Ovary (tissue), 9 donors: ENCODE measurements around the gene RAB3B. TPM values are rescaled to one million over a fixed set of nuclear protein-coding genes. Genes with fewer than 3 reads are reported as not detected.
"Not testable (repeated sequence)": the region's sequence is repeated elsewhere in the genome, so short reads cannot be mapped to it uniquely, and the experiment has no call there.

Experiments
- DNase-seq, 5 donors: peaks; one replicate each; pipeline ENCODE4 v3.0.0-alpha.2; 2019 to 2020
- H3K27ac ChIP-seq, 2 donors: fragments of 200-600 bp; one replicate each; pipeline versions ENCODE4 v1.5.1 to v1.8.0; 2019 to 2022
- H3K27me3 ChIP-seq: fragments of 200-600 bp; one replicate; pipeline ENCODE4 v1.8.0; 2022
- H3K36me3 ChIP-seq: fragments of 200-600 bp; sonication (generic); one replicate; pipeline ENCODE4 v1.5.1; 2019
- H3K4me1 ChIP-seq: one replicate; pipeline ENCODE4 v1.8.1; 2013; ENCODE audit warnings: mild to moderate bottlenecking, moderate library complexity; ENCODE audit not compliant: insufficient read depth
- H3K4me3 ChIP-seq: fragments of 200-600 bp; sonication (generic); one replicate; pipeline ENCODE4 v1.5.1; 2017
- H3K9me3 ChIP-seq, 2 donors: fragments of 200-600 bp in 1 of 2; sonication (generic) in 1 of 2; one replicate each; pipeline versions ENCODE4 v1.5.1 to v1.8.1; 2013 to 2019; ENCODE audit warnings: mild to moderate bottlenecking in 1 of 2, moderate library complexity in 1 of 2
- EP300 ChIP-seq: sonication (generic); formaldehyde crosslinking; IDR thresholded peaks from one replicate; pipeline ENCODE4 v1.6.1; 2017; ENCODE audit warnings: antibody characterized with exemption
- POLR2A ChIP-seq: fragments of 450-650 bp; IDR thresholded peaks from one replicate; pipeline ENCODE4 v1.6.1; 2017; ENCODE audit warnings: antibody characterized with exemption, mild to moderate bottlenecking, moderate library complexity
- WGBS, 3 donors: extraction: QIAGEN DNeasy Blood & Tissue Kit in 1 of 3; methylation state at CpG; one replicate each; pipeline versions ENCODE4 v1.1.5 to v1.1.7; 2013 to 2017; 5-methylcytosine and 5-hydroxymethylcytosine counted together
- intact Hi-C, 4 donors: fragments of 100-400 bp; cut with DNase I; formaldehyde crosslinking; loops; one replicate each; pipeline versions ENCODE4 v1.11.0 to v1.15.1; 2022 to 2023
- polyA plus RNA-seq, 2 donors: library from polyadenylated mRNA; stranded (reverse); fragments of 200-250 nt in 1 of 2; fragments of 350-450 nt in 1 of 2; fragmentation: Illumina TruSeq in 1 of 2; extraction: RNeasy Lipid Tissue Mini Kit (QIAGEN cat#74804) in 1 of 2; gene quantifications; one replicate each; pipeline ENCODE4 v1.2.3, GENCODE V29; 2013 to 2014
- total RNA-seq, 7 donors: library from RNA; depleted of rRNA in 2 of 7; stranded (reverse); fragments of >200 nt in 2 of 7; fragmentation: NEBNext Ultra II Directional in 3 of 7; extraction: Animal tissue kit (Norgen Biotek cat#: 25700) in 3 of 7; gene quantifications; one replicate each; pipeline versions ENCODE4 v1.1.0 to v1.2.4, GENCODE V29; 2016 to 2023
- TF ChIP-seq, protein P1 (sequence below), 3 donors: fragments of 450-650 bp in 2 of 3; fragments of 200-600 bp in 1 of 3; IDR thresholded peaks; one replicate each; pipeline versions ENCODE4 v1.5.1 to v1.8.0; 2016 to 2022; ENCODE audit warnings: antibody characterized with exemption in 3 of 3, mild to moderate bottlenecking in 1 of 3
- donor health status: DM: no; HTN: no; CAD: no; lungs with moderate emphysema.
- donor health status: DM: no; HTN: no; CAD: no.
- donor health status: Bipolar disorder and iron deficiency.
- donor health status: DM: yes; HTN: yes; CAD: no.
- donor health status: DM: no; HTN: no; CAD: no.
- donor health status: DM: yes; HTN: yes; CAD: no.

The RAB3B gene
- total and polyA plus RNA-seq, 9 donors: 1.1 to 8.2 (median 2.9) TPM

- no peaks in the 10 kb centered on the region for H3K9me3 ChIP-seq
- no peak overlapping the region for H3K4me3 ChIP-seq
- 64 to 71% (median 64%) methylated on average over 6 of the region's 6 CpGs for WGBS, 3 donors
- H3K36me3 ChIP-seq: no peaks in the 10 kb centered on the region
- no peaks in the 10 kb centered on the region for H3K27me3 ChIP-seq
- peaks cover 15% of the 10 kb centered on the region for H3K4me1 ChIP-seq
- no peak for DNase-seq
- TF ChIP-seq, protein P1, sequence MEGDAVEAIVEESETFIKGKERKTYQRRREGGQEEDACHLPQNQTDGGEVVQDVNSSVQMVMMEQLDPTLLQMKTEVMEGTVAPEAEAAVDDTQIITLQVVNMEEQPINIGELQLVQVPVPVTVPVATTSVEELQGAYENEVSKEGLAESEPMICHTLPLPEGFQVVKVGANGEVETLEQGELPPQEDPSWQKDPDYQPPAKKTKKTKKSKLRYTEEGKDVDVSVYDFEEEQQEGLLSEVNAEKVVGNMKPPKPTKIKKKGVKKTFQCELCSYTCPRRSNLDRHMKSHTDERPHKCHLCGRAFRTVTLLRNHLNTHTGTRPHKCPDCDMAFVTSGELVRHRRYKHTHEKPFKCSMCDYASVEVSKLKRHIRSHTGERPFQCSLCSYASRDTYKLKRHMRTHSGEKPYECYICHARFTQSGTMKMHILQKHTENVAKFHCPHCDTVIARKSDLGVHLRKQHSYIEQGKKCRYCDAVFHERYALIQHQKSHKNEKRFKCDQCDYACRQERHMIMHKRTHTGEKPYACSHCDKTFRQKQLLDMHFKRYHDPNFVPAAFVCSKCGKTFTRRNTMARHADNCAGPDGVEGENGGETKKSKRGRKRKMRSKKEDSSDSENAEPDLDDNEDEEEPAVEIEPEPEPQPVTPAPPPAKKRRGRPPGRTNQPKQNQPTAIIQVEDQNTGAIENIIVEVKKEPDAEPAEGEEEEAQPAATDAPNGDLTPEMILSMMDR (IDR thresholded peaks at IDR 0.05): no peak
- no peak for TF ChIP-seq EP300
- TF ChIP-seq POLR2A: no peak
- H3K27ac ChIP-seq: no peak overlapping the region
- intact Hi-C loops: loop anchor here in 1 of 4 donors (5.0 kb wide), 1 partner anchor 258 kb away; the partner anchor contains the start of gene OSBPL9
Measured at GRCh38 chr1:51875291-51875772, 115.2 kb downstream of the RAB3B start.

DNA sequence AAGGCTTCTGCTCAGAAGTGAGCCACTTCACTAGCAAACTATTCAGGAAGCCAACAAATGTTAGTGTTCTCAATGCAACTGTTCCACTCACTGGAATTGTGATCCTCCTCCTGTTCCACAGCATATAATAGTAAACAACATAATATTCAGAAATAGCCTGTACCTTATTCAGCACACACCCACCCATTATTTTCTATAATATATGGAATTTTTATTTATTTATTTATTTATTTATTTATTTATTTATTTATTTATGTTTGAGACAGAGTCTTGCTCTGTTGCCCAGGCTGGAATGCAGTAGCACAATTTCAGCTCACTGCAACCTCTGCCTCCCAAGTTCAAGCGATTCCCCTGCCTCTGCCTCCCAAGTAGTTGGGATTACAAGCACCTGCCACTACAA, 117.2 kb downstream of the RAB3B start:
- intact Hi-C loops, H3K4me3 ChIP-seq, DNase-seq, H3K36me3 ChIP-seq, H3K27ac ChIP-seq, H3K27me3 ChIP-seq, H3K9me3 ChIP-seq: not testable (repeated sequence)
- WGBS, 3 donors: 90 to 100% (median 100%) methylated on average over 1 of the region's 1 CpG
- peaks cover 16% of the 10 kb centered on the region for H3K4me1 ChIP-seq

DNA sequence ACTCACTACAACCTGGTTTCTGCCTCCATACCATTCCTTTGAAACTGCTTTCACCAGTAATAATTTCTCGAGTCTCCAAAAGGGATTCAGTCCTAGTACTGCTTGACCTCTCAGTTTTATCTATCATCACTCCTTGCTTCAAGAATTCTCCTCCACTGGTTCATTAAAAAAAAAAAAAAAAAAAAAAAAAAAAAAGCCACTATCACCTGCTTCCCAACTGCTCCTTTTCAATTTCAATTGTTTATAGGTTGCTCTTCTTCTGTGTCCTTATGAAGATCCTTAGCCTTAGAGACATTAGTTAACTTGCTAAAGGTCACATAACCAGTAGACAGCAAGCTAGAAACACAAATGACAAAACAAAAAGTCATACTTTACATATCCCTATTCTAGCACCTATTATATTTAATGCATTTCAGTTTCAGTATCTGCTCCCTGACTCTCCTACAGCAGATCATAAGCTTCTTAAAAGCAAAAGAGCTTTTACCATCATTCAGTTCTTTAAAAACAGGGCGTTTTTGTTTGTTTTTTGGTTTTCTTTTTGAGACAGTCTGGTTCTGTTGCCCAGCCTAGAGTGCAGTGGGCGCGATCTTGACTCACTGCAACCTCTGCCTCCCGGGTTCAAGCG, 119.0 kb downstream of the RAB3B start:
- DNase-seq: no peak
- H3K27me3 ChIP-seq: no peaks in the 10 kb centered on the region
- no peaks in the 10 kb centered on the region for H3K36me3 ChIP-seq
- TF ChIP-seq POLR2A (no peak), EP300 (no peak)
- TF ChIP-seq, protein P1 (IDR thresholded peaks at IDR 0.05): no peak
- H3K9me3 ChIP-seq: no peaks in the 10 kb centered on the region
- intact Hi-C loops: no loop called here
- 94 to 97% (median 95%) methylated on average over 6 of the region's 6 CpGs for WGBS, 3 donors
- H3K4me1 ChIP-seq: peaks cover 8% of the 10 kb centered on the region
- no peak overlapping the region for H3K27ac ChIP-seq
- no peak overlapping the region for H3K4me3 ChIP-seq

GRCh38 chr1:51870603-51871350, 119.7 kb downstream of the RAB3B start:
- no peaks in the 10 kb centered on the region for H3K36me3 ChIP-seq
- peaks cover 8% of the 10 kb centered on the region for H3K4me1 ChIP-seq
- DNase-seq: no peak
- intact Hi-C loops: no loop called here
- no peak overlapping the region for H3K27ac ChIP-seq
- no peak overlapping the region for H3K4me3 ChIP-seq
- no peaks in the 10 kb centered on the region for H3K27me3 ChIP-seq
- TF ChIP-seq POLR2A: no peak
- TF ChIP-seq, protein P1 (IDR thresholded peaks at IDR 0.05): no peak
- TF ChIP-seq EP300: no peak
- H3K9me3 ChIP-seq: no peaks in the 10 kb centered on the region
- WGBS, 3 donors: 92 to 96% (median 94%) methylated on average over 7 of the region's 7 CpGs
